ENCODE measurements around the gene HPSE.

DNA sequence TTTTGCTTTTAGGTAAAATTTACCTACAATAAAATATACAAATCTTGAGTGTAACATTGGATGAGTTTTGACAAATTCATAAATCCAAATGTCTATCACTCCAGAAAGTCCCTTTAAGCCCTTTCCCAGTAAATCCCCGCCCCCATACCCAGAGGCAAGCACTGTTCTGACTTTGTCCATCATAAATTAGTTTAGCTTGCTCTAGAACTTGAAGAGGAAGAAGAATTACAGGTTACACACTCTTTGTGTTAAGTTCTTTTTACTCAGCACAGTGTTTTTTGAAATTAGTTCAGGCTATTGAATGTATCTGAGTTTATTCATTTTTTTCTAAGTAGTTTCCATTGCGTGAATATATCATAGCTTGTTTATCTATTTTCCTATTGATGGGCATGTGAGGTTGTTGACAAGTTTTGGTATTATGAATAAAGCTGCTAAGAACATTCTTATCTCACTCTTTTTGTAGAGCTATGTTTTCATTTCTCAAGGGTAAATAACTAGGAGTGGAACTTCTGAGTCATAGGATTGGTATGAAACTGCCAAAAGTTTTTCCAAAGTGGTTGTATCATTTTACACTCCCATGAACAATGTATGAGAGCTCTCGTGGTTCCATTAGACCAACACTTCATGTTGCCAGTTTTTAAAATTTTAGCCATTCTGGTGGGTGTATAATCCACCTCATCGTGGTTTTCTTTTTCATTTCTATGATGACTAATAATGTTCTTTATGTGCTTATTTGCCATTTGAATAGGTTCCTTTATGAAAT lies 22.4 kb upstream of the HPSE start:
- TF ChIP-seq, protein P1, sequence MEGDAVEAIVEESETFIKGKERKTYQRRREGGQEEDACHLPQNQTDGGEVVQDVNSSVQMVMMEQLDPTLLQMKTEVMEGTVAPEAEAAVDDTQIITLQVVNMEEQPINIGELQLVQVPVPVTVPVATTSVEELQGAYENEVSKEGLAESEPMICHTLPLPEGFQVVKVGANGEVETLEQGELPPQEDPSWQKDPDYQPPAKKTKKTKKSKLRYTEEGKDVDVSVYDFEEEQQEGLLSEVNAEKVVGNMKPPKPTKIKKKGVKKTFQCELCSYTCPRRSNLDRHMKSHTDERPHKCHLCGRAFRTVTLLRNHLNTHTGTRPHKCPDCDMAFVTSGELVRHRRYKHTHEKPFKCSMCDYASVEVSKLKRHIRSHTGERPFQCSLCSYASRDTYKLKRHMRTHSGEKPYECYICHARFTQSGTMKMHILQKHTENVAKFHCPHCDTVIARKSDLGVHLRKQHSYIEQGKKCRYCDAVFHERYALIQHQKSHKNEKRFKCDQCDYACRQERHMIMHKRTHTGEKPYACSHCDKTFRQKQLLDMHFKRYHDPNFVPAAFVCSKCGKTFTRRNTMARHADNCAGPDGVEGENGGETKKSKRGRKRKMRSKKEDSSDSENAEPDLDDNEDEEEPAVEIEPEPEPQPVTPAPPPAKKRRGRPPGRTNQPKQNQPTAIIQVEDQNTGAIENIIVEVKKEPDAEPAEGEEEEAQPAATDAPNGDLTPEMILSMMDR (IDR thresholded peaks at IDR 0.05 in 4 of 5, conservative IDR thresholded peaks at IDR 0.05 in 1 of 5), result no peak
- no peak for TF ChIP-seq POLR2A (IDR thresholded peaks at IDR 0.05)
